Endodermal cell (in vitro differentiated cells): ENCODE data around the gene CHRNA5. TPM values are rescaled to one million over a fixed set of nuclear protein-coding genes. Genes with fewer than 3 reads are reported as not detected.
A peak's percentile ranks its signal among the peaks of the same experiment; 100 is the strongest.
"Not testable (repeated sequence)": the region's sequence is repeated elsewhere in the genome, so short reads cannot be mapped to it uniquely, and the experiment has no call there.

Source experiments
- DNase-seq: peaks from one replicate; pipeline ENCODE4 v3.0.0-alpha.2; 2017
- H3K27ac ChIP-seq: 2 replicates; pipeline ENCODE4 v1.5.1; 2013; ENCODE audit warnings: mild to moderate bottlenecking, low read depth, low read length, moderate library complexity
- H3K27me3 ChIP-seq: 2 replicates; pipeline ENCODE4 v1.6.1; 2013; ENCODE audit warnings: mild to moderate bottlenecking, low read length, moderate library complexity; ENCODE audit not compliant: insufficient read depth, control insufficient read depth, poor library complexity, severe bottlenecking
- H3K36me3 ChIP-seq: 2 replicates; pipeline ENCODE4 v1.7.0; 2013; ENCODE audit warnings: mild to moderate bottlenecking, low read length, moderate library complexity; ENCODE audit not compliant: control insufficient read depth, insufficient read depth
- H3K4me1 ChIP-seq: one replicate; pipeline ENCODE4 v1.7.0; 2013; ENCODE audit warnings: low read length; ENCODE audit not compliant: control insufficient read depth, insufficient read depth
- H3K4me3 ChIP-seq: 2 replicates; pipeline ENCODE4 v1.5.1; 2013; ENCODE audit warnings: mild to moderate bottlenecking, low read length, moderate library complexity
- H3K9ac ChIP-seq: 2 replicates; pipeline ENCODE4 v1.6.1; 2013; ENCODE audit warnings: mild to moderate bottlenecking, low read length, moderate library complexity; ENCODE audit not compliant: poor library complexity, severe bottlenecking; ENCODE audit errors: extremely low read depth
- H3K9me3 ChIP-seq: 2 replicates; pipeline ENCODE4 v1.6.1; 2013; ENCODE audit warnings: mild to moderate bottlenecking, low read length, moderate library complexity; ENCODE audit not compliant: control insufficient read depth
- H3K27ac Mint-ChIP-seq: 2 replicates; pipeline ENCODE4 v1.8.0; 2020; ENCODE audit warnings: mixed read lengths
- H3K27me3 Mint-ChIP-seq: 2 replicates; pipeline ENCODE4 v1.8.0; 2021; ENCODE audit warnings: mild to moderate bottlenecking, mixed read lengths; ENCODE audit not compliant: insufficient read depth
- H3K36me3 Mint-ChIP-seq: 2 replicates; pipeline ENCODE4 v1.8.0; 2020; ENCODE audit warnings: low read depth, mixed read lengths
- H3K4me1 Mint-ChIP-seq: 2 replicates; pipeline ENCODE4 v1.8.0; 2020; ENCODE audit warnings: mixed read lengths
- H3K4me3 Mint-ChIP-seq: 2 replicates; pipeline ENCODE4 v1.8.0; 2020; ENCODE audit warnings: mild to moderate bottlenecking, moderate library complexity, mixed read lengths
- H3K9me3 Mint-ChIP-seq: 2 replicates; pipeline ENCODE4 v1.8.0; 2020; ENCODE audit warnings: mild to moderate bottlenecking, mixed read lengths
- CTCF ChIP-seq: fragments of 200-600 bp; sonication (generic); conservative IDR thresholded peaks from 2 replicates; pipeline ENCODE4 v1.5.0; 2021; ENCODE audit warnings: antibody characterized with exemption, mild to moderate bottlenecking
- WGBS, 2 experiments: methylation state at CpG; one replicate each; pipeline versions ENCODE4 v1.1.5 to v1.1.7; 2013; ENCODE audit warnings: missing lambda C conversion rate in 2 of 2, mixed read lengths in 1 of 2; ENCODE audit not compliant: insufficient coverage in 1 of 2, insufficient read length in 1 of 2; 5-methylcytosine and 5-hydroxymethylcytosine counted together
- total RNA-seq, 2 donors: library from RNA; stranded (reverse); fragmentation: NEBNext Ultra II Directional in 1 of 2; extraction: Animal tissue kit (Norgen Biotek cat#: 25700) in 1 of 2; gene quantifications; 2 replicates in 1 of 2; 3 replicates in 1 of 2; pipeline ENCODE4 v1.2.1, GENCODE V29; 2021

Gene CHRNA5
- total RNA-seq, 2 donors from 2014 or later, result 16.4 to 23.0 TPM

GRCh38 chr15:78537266-78537905 lies 27.9 kb upstream of the CHRNA5 start:
- no peak overlapping the region for H3K27ac ChIP-seq
- H3K27me3 ChIP-seq, result no peaks in the 10 kb centered on the region
- H3K4me1 ChIP-seq, result no peaks in the 10 kb centered on the region
- peaks cover 6% of the 10 kb centered on the region for H3K36me3 ChIP-seq
- Mint-ChIP-seq H3K9me3 (no peaks in the 10 kb centered on the region), H3K36me3 (peaks cover 5% of the 10 kb centered on the region), H3K4me3 (no peak overlapping the region), H3K27me3 (no peaks in the 10 kb centered on the region), H3K27ac (no peak overlapping the region), H3K4me1 (peaks cover 10% of the 10 kb centered on the region)
- H3K4me3 ChIP-seq, result no peak overlapping the region
- no peak overlapping the region for H3K9ac ChIP-seq
- WGBS, 2 experiments, result 94% methylated on average over 3 to 5 of the region's 5 CpGs
- H3K9me3 ChIP-seq, result no peaks in the 10 kb centered on the region
- no peak for DNase-seq
- no peak for TF ChIP-seq CTCF

DNA sequence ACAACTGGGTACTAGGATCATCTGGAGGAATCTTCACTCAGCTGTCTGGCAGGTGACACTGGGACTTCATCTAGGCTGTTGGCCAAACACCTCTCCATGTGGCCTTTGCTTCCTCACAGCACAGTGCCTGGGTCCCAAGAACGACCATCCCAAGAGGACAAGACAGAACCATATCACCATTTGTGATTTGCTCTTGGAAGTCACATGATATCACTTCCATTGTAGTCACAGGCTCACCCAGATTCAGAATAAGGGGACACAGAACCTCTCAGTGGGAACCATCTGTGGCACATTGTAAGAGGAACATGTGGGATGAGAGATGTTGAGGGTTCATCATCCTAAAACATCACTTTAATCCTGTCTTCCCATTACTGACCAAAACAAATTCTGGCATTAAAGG lies 27.0 kb upstream of the CHRNA5 start:
- Mint-ChIP-seq H3K27ac (no peak overlapping the region), H3K4me1 (peaks cover 14% of the 10 kb centered on the region), H3K4me3 (no peak overlapping the region), H3K9me3 (no peaks in the 10 kb centered on the region), H3K27me3 (no peaks in the 10 kb centered on the region), H3K36me3 (peaks cover 15% of the 10 kb centered on the region)
- no peak overlapping the region for H3K4me3 ChIP-seq
- H3K9ac ChIP-seq, result no peak overlapping the region
- H3K36me3 ChIP-seq, result peaks cover 16% of the 10 kb centered on the region
- H3K27me3 ChIP-seq, result no peaks in the 10 kb centered on the region
- H3K9me3 ChIP-seq, result no peaks in the 10 kb centered on the region
- no peak overlapping the region for H3K27ac ChIP-seq
- no peak for DNase-seq
- WGBS, 2 experiments, result 60 to 86% methylated on average over 1 of the region's 1 CpG
- no peak for TF ChIP-seq CTCF
- no peaks in the 10 kb centered on the region for H3K4me1 ChIP-seq

DNA sequence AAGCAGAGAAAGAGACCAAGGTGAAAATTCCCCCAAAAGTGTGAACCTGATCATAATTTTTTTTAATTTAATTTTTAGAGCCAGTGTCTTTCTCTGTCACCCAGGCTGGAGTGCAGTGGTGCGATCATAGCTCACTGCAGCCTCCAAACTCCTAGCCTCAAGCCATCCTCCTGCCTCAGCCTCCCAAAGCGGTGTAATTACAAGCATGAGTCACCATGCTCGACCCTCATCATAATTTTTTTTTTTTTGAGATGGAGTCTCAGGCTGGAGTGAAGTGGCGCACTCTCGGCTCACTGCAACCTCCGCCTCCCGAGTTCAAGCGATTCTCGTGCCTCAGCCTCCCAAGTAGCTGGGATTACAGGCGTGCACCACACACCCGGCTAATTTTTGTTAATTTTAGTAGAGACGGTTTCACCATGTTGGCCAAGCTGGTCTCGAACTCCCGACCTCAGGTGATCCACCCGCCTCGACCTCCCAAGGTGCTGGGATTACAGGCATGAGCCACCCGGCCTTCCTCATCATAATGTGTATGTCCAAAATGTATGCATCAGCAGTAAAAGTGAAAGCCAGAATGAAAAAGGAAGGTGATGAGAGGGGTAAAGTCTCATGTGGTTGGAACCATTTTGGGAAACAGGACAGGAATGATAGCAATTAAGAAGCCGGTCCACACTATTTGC lies 25.7 kb upstream of the CHRNA5 start:
- H3K27me3 ChIP-seq, DNase-seq, H3K9ac ChIP-seq, H3K27me3 Mint-ChIP-seq, H3K9me3 ChIP-seq, H3K27ac ChIP-seq, H3K4me1 ChIP-seq, H3K9me3 Mint-ChIP-seq: not testable (repeated sequence)
- Mint-ChIP-seq H3K4me3 (peak overlapping the region; percentile 85), H3K27ac (peak overlapping the region; percentile 100), H3K4me1 (peaks cover 14% of the 10 kb centered on the region), H3K36me3 (peaks cover 22% of the 10 kb centered on the region)
- peak overlapping the region; percentile 98 for H3K4me3 ChIP-seq
- WGBS, 2 experiments, result 82% methylated on average over 12 to 18 of the region's 18 CpGs
- H3K36me3 ChIP-seq, result peaks cover 28% of the 10 kb centered on the region
